Neuron (in vitro differentiated cells): ENCODE results near the gene TET2.

Experiments used
- H2AFZ ChIP-seq: one replicate; pipeline ENCODE4 v1.6.1; 2013; ENCODE audit warnings: low read depth, mild to moderate bottlenecking, inconsistent platforms, low read length, moderate library complexity
- H3K27me3 ChIP-seq: one replicate; pipeline ENCODE4 v1.6.1; 2013; ENCODE audit warnings: low read length; ENCODE audit not compliant: insufficient read depth
- H3K36me3 ChIP-seq: one replicate; pipeline ENCODE4 v1.6.1; 2013; ENCODE audit warnings: low read length; ENCODE audit not compliant: insufficient read depth
- H3K4me1 ChIP-seq: one replicate; pipeline ENCODE4 v1.6.1; 2013; ENCODE audit warnings: low read length; ENCODE audit not compliant: insufficient read depth
- H3K4me3 ChIP-seq: 2 replicates; pipeline ENCODE4 v1.5.1; 2013; ENCODE audit warnings: mild to moderate bottlenecking, low read length, moderate library complexity
- H3K9me3 ChIP-seq: one replicate; pipeline ENCODE4 v1.6.1; 2013; ENCODE audit warnings: low read length

TET2 gene

GRCh38 chr4:105128208-105128607 is 18.5 kb upstream of the TET2 start:
- no peak overlapping the region for H2AFZ ChIP-seq
- no peaks in the 10 kb centered on the region for H3K9me3 ChIP-seq
- H3K36me3 ChIP-seq: no peaks in the 10 kb centered on the region
- H3K4me1 ChIP-seq: no peaks in the 10 kb centered on the region
- no peak overlapping the region for H3K4me3 ChIP-seq
- no peaks in the 10 kb centered on the region for H3K27me3 ChIP-seq

- Histone ChIP-seq H3K4me3 (no peak overlapping the region), H3K9me3 (no peaks in the 10 kb centered on the region), H3K36me3 (no peaks in the 10 kb centered on the region), H2AFZ (no peak overlapping the region), H3K4me1 (no peaks in the 10 kb centered on the region), H3K27me3 (no peaks in the 10 kb centered on the region)
Measured at GRCh38 chr4:105129286-105130040, 17.2 kb upstream of the TET2 start.

DNA sequence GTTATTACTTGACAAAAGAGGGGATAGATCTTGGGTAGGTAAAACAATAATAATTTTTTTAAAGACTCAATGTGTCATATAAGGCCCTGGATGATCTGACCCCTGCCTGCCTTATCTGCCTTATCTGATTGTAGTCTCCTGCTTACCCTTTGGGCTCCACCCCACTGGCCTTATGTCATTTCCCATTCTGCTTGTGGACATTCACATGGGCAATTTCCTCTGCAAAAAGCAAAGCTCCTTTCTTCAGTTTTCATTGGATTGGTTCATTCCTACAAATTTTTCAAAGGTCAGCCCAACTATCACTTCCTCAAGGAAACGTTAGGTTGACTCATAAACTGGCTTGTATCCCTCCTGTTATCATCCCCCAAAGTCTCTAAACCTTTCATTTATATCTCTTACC is 15.7 kb upstream of the TET2 start:
- no peak overlapping the region for H2AFZ ChIP-seq

GRCh38 chr4:105133976-105134375 is 12.7 kb upstream of the TET2 start:
- H3K9me3 ChIP-seq: no peaks in the 10 kb centered on the region
- no peaks in the 10 kb centered on the region for H3K36me3 ChIP-seq
- no peak overlapping the region for H3K4me3 ChIP-seq
- no peak overlapping the region for H2AFZ ChIP-seq
- H3K27me3 ChIP-seq: no peaks in the 10 kb centered on the region
- no peaks in the 10 kb centered on the region for H3K4me1 ChIP-seq

More for the DNA sequence above, 15.7 kb upstream of the TET2 start:
- Histone ChIP-seq H3K36me3 (no peaks in the 10 kb centered on the region), H3K4me3 (no peak overlapping the region), H3K27me3 (no peaks in the 10 kb centered on the region), H3K4me1 (no peaks in the 10 kb centered on the region), H3K9me3 (no peaks in the 10 kb centered on the region)

DNA sequence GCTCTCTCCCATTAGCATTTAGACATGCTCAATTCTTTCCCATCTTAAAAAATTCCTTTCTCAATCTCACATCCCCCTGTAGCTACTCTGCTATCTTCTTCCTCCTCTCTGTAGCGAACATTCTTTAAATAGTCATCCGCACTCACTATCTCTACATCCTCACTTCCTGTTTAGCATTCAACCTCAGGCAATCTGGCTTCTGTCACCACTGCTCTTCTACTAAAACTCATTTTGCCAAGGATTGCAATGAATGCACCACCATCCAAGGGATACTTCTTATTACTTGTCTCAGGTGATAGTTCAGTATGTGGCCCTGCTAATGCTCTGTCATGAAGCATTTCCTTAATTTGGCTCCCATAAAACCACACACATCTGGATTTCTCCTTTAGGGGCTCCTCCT is 10.9 kb upstream of the TET2 start:
- no peak overlapping the region for H2AFZ ChIP-seq
- no peak overlapping the region for H3K4me3 ChIP-seq
- H3K36me3 ChIP-seq: no peaks in the 10 kb centered on the region
- peaks cover 4% of the 10 kb centered on the region for H3K4me1 ChIP-seq
- no peaks in the 10 kb centered on the region for H3K9me3 ChIP-seq
- H3K27me3 ChIP-seq: no peaks in the 10 kb centered on the region

GRCh38 chr4:105137121-105137875 is 9.4 kb upstream of the TET2 start:
- Histone ChIP-seq H3K4me3 (no peak overlapping the region), H3K9me3 (no peaks in the 10 kb centered on the region), H2AFZ (no peak overlapping the region), H3K36me3 (no peaks in the 10 kb centered on the region), H3K27me3 (no peaks in the 10 kb centered on the region), H3K4me1 (peaks cover 4% of the 10 kb centered on the region)

DNA sequence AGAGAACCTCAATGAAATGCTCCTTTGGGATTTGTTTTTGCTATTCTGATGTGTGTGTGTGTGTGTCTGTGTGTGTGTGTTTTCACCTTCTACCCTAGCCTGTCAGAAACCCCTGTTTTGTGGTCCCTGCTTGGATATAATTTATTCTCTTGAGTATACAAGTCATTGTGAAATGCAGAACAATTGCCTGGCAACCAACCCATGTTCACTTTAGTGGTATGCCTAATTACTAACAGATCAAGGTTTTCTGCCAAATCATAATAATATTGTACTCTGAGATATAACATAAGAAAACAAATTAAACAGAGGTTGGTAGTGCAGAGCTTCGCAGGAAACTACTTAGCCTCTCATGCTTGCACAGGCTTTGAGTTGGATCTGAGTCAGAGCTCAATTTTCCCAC is 7.0 kb upstream of the TET2 start:
- peaks cover 4% of the 10 kb centered on the region for H3K4me1 ChIP-seq
- H3K4me3 ChIP-seq: no peak overlapping the region
- no peaks in the 10 kb centered on the region for H3K27me3 ChIP-seq
- no peaks in the 10 kb centered on the region for H3K9me3 ChIP-seq
- no peak overlapping the region for H2AFZ ChIP-seq
- H3K36me3 ChIP-seq: no peaks in the 10 kb centered on the region

DNA sequence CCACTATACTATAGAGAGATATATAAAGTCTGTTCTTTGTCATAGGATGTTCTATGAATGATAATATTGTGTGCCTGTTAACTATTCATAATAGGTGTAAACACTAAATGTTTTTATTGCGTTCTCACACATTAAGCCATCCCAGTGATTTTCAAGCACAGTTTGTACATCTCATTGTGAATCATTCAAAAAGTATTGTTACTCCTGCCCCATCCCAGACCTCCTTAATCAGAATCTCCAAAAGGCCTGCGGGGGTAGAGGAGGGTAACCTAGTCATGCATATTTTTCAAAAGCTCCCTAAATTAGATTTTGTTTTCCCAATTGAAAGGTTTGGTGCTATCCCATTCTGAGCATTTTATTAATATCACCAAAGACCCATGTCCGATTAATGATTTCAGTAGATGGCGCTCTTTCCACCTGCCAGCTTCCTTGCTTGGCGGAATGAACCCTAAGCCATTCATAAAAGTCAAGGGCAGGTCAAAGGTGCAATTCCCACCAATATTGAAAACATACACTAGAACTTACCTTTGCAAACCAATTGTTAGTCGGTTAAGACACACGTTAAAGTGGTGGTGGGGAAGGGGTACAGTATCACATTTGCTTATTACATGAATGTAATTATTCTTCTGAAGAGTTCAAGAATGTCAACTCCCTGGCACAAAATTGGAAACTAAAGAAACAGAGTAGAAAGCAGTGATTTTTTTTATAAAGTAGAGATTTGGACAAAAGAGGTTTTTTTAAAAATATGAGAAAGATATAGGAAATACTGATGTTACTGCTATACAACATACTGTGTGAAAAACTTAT is 5.8 kb upstream of the TET2 start:
- H2AFZ ChIP-seq: no peak overlapping the region
- H3K27me3 ChIP-seq: no peaks in the 10 kb centered on the region

GRCh38 chr4:105145156-105145902 is 1.3 kb upstream of the TET2 start:
- peak overlapping the region; percentile 100 for H3K4me3 ChIP-seq
- H3K9me3 ChIP-seq: no peaks in the 10 kb centered on the region
- peaks cover under 1% of the 10 kb centered on the region for H3K36me3 ChIP-seq
- peaks cover 14% of the 10 kb centered on the region for H3K4me1 ChIP-seq
- no peaks in the 10 kb centered on the region for H3K27me3 ChIP-seq
- H2AFZ ChIP-seq: no peak overlapping the region

More for the DNA sequence above, 5.8 kb upstream of the TET2 start:
- H3K36me3 ChIP-seq: no peaks in the 10 kb centered on the region
- H3K4me1 ChIP-seq: peaks cover 4% of the 10 kb centered on the region
- H3K9me3 ChIP-seq: no peaks in the 10 kb centered on the region
- no peak overlapping the region for H3K4me3 ChIP-seq

DNA sequence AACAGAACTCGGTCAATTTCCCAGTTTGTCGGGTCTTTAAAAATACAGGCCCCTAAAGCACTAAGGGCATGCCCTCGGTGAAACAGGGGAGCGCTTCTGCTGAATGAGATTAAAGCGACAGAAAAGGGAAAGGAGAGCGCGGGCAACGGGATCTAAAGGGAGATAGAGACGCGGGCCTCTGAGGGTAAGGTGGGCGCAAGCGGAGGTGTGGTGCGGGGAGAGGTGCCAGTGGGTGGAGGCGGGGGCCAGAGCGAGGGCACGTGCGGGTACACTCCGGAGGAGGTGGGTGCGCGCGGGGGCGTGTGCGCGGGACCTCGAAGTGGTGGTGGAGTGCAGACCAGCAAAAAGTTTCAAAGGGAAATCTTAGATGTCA is 787 bp upstream of the TET2 start:
- Histone ChIP-seq H3K4me3 (peak overlapping the region; percentile 100), H3K36me3 (peaks cover 4% of the 10 kb centered on the region), H3K9me3 (no peaks in the 10 kb centered on the region), H3K4me1 (peaks cover 17% of the 10 kb centered on the region), H2AFZ (peak overlapping the region; percentile 96), H3K27me3 (no peaks in the 10 kb centered on the region)

GRCh38 chr4:105147016-105147552 is 408 bp downstream of the TET2 start:
- peaks cover 17% of the 10 kb centered on the region for H3K4me1 ChIP-seq
- peaks cover 4% of the 10 kb centered on the region for H3K36me3 ChIP-seq
- H3K4me3 ChIP-seq: peak overlapping the region; percentile 100
- no peaks in the 10 kb centered on the region for H3K27me3 ChIP-seq
- no peaks in the 10 kb centered on the region for H3K9me3 ChIP-seq
- peak overlapping the region; percentile 58 for H2AFZ ChIP-seq

DNA sequence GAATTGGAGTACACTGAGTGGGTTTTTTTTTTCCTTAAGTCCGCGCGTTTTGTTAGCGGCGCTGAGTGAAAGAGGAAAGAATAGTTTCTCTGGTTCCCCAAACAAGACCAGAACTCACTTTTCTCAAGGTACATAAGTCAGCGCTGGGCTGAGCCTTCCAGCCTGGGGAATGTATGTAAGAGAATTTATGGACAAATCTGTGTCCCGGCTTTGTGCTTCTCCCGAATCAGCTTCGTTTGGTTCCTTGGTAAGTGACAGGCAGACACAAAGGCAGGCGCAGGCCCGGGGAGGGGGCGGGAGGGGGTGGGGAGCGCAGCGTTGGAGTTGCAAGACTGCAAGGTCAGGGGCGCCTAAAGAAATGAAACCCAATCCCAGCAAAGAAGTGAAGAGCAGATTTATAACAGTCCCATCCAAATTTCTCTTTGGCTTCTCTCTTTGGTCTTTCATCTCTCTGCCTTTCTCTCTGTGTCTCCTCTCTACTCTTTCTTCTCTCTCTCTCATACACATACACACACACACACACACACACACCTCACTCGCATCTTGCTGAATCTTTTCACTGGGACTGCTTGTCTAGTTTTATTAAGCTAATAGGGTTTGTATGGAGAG is 981 bp downstream of the TET2 start:
- Histone ChIP-seq H3K4me1 (peaks cover 17% of the 10 kb centered on the region), H3K27me3 (no peaks in the 10 kb centered on the region), H3K36me3 (peaks cover 4% of the 10 kb centered on the region), H3K9me3 (no peaks in the 10 kb centered on the region), H3K4me3 (peak overlapping the region; percentile 100), H2AFZ (peak overlapping the region; percentile 58)
